HepG2 (cell line): ENCODE data around the gene ULK3.

Source experiments
- CBX2 ChIP-seq, 2 experiments: fragments of 200-600 bp in 1 of 2; sonication (generic); formaldehyde crosslinking in 1 of 2; IDR thresholded peaks; 2 replicates each; pipeline versions ENCODE4 v1.7.0 to v1.8.1; 2018 to 2022; ENCODE audit warnings: low read depth in 2 of 2, low read length in 1 of 2, mild to moderate bottlenecking in 1 of 2, missing genetic modification reagents in 1 of 2
- NAIF1 ChIP-seq: sonication (generic); formaldehyde crosslinking; IDR thresholded peaks from 2 replicates; pipeline ENCODE4 v1.5.0; 2020; ENCODE audit warnings: mild to moderate bottlenecking, missing genetic modification reagents, borderline replicate concordance
- NRL ChIP-seq: sonication (generic); formaldehyde crosslinking; IDR thresholded peaks from 2 replicates; pipeline ENCODE4 v1.5.0; 2020; ENCODE audit warnings: missing genetic modification reagents, mild to moderate bottlenecking, moderate library complexity, borderline replicate concordance
- POLR2AphosphoS5 ChIP-seq: IDR thresholded peaks from 2 replicates; pipeline ENCODE4 v1.6.1; 2012; ENCODE audit warnings: low read depth, low read length
- TOE1 ChIP-seq: sonication (generic); formaldehyde crosslinking; IDR thresholded peaks from 2 replicates; pipeline ENCODE4 v1.4.0; 2020; ENCODE audit warnings: mild to moderate bottlenecking, missing genetic modification reagents
- U2AF2 ChIP-seq: fragments of 200-400 bp; formaldehyde crosslinking; IDR thresholded peaks from 2 replicates; pipeline ENCODE4 v1.6.1; 2017; ENCODE audit warnings: low read depth, mild to moderate bottlenecking, low read length
- ZNF670 ChIP-seq: sonication (generic); formaldehyde crosslinking; IDR thresholded peaks from 2 replicates; pipeline ENCODE4 v1.8.0; 2022; ENCODE audit warnings: mild to moderate bottlenecking, missing genetic modification reagents, borderline replicate concordance
- TF ChIP-seq, protein P1 (sequence below): sonication (generic); formaldehyde crosslinking; IDR thresholded peaks from 2 replicates; pipeline ENCODE4 v1.4.0; 2020; ENCODE audit warnings: missing genetic modification reagents, borderline replicate concordance
- TF ChIP-seq, protein P2 (sequence below): sonication (generic); formaldehyde crosslinking; IDR thresholded peaks from 2 replicates; pipeline ENCODE4 v1.8.1; 2023; ENCODE audit warnings: missing genetic modification reagents, inconsistent platforms, borderline replicate concordance
- TF ChIP-seq, protein P3 (sequence below), 2 experiments: IDR thresholded peaks; 2 replicates each; pipeline ENCODE4 v1.6.1; 2011 to 2012; ENCODE audit warnings: low read length in 2 of 2, borderline replicate concordance in 1 of 2, low read depth in 1 of 2, mild to moderate bottlenecking in 1 of 2, moderate library complexity in 1 of 2
- TF ChIP-seq, protein P4 (sequence below): sonication (generic); formaldehyde crosslinking; IDR thresholded peaks from 2 replicates; pipeline ENCODE4 v1.5.0; 2020; ENCODE audit warnings: mild to moderate bottlenecking, missing genetic modification reagents, moderate library complexity

DNA sequence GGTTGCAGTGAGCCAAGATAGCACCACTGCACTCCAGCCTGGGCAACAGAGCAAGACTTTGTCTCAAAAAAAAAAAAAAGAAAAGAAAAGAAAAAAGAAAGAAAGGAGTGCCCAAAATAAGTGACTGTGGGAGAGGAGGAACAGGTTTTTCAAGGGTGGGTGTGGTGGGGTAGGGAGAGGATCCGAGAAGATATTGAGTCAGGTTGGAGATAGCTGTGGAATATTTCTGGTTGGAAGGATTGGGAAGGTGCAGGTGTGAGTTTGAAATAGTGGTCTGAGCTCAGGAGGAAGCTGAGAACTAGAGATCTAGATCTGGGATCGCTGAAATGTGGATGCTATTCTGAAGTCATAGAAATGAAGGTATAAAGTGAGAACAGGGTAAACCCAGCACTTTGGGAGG, 22.4 kb upstream of the ULK3 start:
- TF ChIP-seq NAIF1 (CRISPR knock-in tag) (no peak), U2AF2 (no peak), ZNF670 (CRISPR knock-in tag) (no peak), TOE1 (no peak), POLR2AphosphoS5 (no peak), CBX2 (IDR thresholded peaks at IDR 0.05; ENCODE audit: low read depth, low read length) (no peak), CBX2 (CRISPR knock-in tag; IDR thresholded peaks at IDR 0.05; ENCODE audit: low read depth) (no peak), NRL (no peak)
- TF ChIP-seq, protein P1, sequence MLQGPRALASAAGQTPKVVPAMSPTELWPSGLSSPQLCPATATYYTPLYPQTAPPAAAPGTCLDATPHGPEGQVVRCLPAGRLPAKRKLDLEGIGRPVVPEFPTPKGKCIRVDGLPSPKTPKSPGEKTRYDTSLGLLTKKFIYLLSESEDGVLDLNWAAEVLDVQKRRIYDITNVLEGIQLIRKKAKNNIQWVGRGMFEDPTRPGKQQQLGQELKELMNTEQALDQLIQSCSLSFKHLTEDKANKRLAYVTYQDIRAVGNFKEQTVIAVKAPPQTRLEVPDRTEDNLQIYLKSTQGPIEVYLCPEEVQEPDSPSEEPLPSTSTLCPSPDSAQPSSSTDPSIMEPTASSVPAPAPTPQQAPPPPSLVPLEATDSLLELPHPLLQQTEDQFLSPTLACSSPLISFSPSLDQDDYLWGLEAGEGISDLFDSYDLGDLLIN (CRISPR knock-in tag), result no peak
- TF ChIP-seq, protein P2, sequence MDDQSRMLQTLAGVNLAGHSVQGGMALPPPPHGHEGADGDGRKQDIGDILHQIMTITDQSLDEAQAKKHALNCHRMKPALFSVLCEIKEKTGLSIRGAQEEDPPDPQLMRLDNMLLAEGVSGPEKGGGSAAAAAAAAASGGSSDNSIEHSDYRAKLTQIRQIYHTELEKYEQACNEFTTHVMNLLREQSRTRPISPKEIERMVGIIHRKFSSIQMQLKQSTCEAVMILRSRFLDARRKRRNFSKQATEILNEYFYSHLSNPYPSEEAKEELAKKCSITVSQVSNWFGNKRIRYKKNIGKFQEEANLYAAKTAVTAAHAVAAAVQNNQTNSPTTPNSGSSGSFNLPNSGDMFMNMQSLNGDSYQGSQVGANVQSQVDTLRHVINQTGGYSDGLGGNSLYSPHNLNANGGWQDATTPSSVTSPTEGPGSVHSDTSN, result no peak
- TF ChIP-seq, protein P3, sequence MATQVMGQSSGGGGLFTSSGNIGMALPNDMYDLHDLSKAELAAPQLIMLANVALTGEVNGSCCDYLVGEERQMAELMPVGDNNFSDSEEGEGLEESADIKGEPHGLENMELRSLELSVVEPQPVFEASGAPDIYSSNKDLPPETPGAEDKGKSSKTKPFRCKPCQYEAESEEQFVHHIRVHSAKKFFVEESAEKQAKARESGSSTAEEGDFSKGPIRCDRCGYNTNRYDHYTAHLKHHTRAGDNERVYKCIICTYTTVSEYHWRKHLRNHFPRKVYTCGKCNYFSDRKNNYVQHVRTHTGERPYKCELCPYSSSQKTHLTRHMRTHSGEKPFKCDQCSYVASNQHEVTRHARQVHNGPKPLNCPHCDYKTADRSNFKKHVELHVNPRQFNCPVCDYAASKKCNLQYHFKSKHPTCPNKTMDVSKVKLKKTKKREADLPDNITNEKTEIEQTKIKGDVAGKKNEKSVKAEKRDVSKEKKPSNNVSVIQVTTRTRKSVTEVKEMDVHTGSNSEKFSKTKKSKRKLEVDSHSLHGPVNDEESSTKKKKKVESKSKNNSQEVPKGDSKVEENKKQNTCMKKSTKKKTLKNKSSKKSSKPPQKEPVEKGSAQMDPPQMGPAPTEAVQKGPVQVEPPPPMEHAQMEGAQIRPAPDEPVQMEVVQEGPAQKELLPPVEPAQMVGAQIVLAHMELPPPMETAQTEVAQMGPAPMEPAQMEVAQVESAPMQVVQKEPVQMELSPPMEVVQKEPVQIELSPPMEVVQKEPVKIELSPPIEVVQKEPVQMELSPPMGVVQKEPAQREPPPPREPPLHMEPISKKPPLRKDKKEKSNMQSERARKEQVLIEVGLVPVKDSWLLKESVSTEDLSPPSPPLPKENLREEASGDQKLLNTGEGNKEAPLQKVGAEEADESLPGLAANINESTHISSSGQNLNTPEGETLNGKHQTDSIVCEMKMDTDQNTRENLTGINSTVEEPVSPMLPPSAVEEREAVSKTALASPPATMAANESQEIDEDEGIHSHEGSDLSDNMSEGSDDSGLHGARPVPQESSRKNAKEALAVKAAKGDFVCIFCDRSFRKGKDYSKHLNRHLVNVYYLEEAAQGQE (IDR thresholded peaks at IDR 0.05; ENCODE audit: borderline replicate concordance in 1 of 2, low read depth in 1 of 2, low read length in 2 of 2), result no peak
- TF ChIP-seq, protein P4, sequence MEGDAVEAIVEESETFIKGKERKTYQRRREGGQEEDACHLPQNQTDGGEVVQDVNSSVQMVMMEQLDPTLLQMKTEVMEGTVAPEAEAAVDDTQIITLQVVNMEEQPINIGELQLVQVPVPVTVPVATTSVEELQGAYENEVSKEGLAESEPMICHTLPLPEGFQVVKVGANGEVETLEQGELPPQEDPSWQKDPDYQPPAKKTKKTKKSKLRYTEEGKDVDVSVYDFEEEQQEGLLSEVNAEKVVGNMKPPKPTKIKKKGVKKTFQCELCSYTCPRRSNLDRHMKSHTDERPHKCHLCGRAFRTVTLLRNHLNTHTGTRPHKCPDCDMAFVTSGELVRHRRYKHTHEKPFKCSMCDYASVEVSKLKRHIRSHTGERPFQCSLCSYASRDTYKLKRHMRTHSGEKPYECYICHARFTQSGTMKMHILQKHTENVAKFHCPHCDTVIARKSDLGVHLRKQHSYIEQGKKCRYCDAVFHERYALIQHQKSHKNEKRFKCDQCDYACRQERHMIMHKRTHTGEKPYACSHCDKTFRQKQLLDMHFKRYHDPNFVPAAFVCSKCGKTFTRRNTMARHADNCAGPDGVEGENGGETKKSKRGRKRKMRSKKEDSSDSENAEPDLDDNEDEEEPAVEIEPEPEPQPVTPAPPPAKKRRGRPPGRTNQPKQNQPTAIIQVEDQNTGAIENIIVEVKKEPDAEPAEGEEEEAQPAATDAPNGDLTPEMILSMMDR (CRISPR knock-in tag), result no peak
